HG02870 (cell line): ENCODE results near the gene LGALSL.

ENCODE experiments used
- ATAC-seq: cut with Tn5 transposase; IDR thresholded peaks from one replicate; pipeline ENCODE4 v1.9.1; 2021; ENCODE audit warnings: mild to moderate bottlenecking, moderate library complexity; ENCODE audit not compliant: unreplicated experiment

The LGALSL gene

GRCh38 chr2:64470071-64470470 is 16.1 kb downstream of the LGALSL start:
- no peak for ATAC-seq

- no peak for ATAC-seq
Observed at GRCh38 chr2:64470766-64471295, 16.9 kb downstream of the LGALSL start.

DNA sequence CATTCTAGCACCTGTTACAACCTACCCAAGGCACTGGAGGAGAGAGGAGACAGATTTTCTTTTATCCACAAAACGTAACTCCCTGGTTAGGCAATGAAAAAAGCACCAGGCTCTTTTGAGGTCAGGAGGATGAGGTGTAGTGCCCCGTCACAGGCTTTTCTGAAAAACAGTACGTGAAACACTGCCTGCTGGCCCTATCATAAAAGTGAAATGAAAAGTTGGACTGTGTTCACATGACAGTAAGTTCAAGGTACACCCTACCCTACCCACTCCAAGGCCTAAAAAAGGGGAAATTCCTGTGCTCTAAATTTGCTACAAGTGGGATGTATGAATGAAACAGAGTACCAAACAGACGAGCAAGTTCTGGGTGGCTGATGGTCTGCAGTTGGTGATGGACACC is 17.6 kb downstream of the LGALSL start:
- ATAC-seq: no peak

- ATAC-seq: no peak
Observed at GRCh38 chr2:64472881-64473280, 18.9 kb downstream of the LGALSL start.

- ATAC-seq: peak; percentile 65
Observed at GRCh38 chr2:64474121-64474571, 20.2 kb downstream of the LGALSL start.

- no peak for ATAC-seq
Observed at GRCh38 chr2:64474636-64475035, 20.7 kb downstream of the LGALSL start.

- no peak for ATAC-seq
Observed at GRCh38 chr2:64477037-64477436, 23.1 kb downstream of the LGALSL start.

DNA sequence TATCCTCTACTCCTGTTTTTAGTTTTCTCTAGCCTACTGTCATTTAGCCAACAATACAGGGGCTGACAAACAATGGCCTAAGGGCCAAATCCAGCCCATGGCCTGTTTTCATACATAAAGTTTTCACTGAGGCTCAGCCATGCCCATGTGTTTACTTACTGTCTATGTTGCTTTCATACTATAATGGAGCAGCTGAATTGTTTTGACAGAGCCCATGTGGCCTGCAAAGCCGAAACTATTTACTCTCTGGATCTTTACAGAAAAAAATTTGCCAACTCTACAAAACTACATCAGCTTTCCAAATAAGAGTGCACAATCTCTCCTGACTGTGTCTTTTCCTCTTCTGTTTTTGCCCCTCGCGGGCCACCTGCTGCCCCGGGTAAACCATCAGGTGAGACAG is 24.0 kb downstream of the LGALSL start:
- ATAC-seq: no peak

DNA sequence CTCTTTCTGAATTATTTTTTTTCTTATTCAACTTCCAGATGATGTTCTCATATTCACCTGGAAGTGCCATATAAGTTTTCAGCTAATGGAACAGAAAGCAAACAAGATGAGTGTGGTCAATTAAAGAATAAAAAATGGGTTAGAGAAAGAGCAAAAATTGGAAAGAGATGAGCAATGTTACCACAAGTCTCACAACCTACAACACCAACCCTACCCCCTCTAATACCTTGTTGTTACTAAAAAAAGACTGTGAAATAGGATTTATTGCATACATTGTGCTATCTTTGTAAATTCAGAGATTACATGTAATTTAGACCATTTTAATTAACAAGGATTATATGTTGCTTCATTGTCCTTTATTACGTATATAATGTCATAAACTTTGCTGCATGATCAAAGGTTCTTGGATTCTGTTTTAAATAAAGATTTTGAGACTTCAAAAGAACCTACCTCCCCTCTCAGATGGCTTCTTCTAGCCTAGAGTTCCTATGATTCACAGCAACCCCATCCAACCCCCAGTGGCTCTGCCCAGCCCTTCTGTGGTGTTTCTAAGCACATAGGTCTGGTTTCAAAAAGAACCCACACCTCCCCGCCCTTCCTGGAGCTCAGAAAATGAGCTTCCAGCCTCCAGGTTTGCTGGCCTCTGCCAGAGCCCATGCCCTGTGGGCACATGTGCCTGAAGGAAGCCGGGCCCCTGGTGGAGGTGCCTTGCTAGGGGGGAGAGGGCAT is 24.7 kb downstream of the LGALSL start:
- no peak for ATAC-seq

DNA sequence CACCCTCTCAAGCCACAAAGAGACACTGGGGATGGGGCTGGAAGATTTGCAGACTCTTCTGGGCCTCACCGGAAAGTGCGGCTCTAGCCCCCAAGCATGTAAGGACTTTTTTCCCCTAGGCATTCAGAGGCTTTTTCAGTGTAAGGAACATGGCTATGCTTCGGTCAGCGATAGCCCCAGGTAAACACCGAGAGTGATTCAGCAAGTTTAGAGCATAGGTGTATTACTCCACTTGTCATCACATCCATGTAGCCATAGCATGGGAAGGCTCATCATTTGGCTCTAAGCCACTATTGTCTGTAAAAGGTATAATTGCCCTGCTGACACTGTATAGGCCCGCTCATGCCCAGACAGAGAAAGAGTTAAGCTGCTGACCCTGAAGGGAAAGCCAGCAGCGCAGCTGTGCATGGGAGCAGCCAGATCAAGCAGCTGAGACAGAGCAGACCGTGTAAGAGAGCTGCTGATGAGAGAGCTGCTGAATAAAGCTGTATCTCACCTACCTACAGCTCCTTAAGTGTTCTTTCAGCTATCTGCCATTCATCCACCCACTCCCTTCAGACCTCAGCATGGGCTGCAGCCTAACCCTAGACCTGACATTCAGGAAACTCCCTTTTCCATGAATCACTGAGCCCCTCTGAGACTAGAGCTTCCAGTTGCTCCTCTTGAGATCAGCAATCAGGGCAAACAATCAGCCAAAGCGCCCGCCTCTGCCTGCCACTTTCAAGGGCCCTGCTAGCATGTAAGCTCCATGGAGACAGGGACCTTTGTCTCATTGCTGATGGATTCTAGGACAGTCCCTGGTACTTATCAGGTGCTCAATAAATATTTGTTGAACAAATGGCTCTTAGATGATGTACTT is 25.5 kb downstream of the LGALSL start:
- ATAC-seq: no peak

DNA sequence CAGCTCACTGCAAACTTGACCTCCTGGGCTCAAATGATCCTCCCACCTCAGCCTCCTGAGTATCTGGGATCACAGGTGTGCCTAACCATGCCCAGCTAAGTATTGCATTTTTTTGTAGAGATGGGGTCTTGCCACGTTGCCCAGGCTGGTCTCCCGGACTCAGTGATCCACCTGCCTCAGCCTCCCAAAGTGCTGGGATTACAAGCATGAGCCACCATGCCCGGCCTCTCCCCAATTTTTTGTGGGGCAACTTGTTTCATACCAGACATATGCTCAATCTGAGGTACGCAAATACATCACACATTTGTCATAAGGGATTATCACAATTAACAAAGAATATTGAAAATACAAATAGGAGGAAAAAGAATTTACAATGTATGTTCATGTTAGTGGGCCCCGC is 27.7 kb downstream of the LGALSL start:
- no peak for ATAC-seq

DNA sequence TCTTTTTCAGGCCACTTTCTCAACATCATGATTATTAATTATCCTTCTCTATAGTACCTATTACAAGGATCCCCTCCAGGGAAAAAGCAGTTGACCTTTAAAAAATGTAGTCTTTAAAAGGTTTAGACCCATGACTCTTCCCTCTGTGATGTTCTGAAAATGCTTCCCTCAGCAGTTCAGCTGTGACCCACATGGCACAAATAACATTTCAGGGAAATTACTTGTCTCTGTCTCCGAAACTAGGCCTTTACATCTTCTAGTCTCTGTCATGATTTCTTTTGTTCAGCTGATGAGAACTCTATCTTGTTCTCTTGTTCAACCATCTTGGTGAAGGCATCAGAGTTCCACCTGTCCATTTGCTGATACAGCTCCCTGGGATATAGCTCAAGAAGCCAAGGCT is 28.3 kb downstream of the LGALSL start:
- ATAC-seq: no peak

DNA sequence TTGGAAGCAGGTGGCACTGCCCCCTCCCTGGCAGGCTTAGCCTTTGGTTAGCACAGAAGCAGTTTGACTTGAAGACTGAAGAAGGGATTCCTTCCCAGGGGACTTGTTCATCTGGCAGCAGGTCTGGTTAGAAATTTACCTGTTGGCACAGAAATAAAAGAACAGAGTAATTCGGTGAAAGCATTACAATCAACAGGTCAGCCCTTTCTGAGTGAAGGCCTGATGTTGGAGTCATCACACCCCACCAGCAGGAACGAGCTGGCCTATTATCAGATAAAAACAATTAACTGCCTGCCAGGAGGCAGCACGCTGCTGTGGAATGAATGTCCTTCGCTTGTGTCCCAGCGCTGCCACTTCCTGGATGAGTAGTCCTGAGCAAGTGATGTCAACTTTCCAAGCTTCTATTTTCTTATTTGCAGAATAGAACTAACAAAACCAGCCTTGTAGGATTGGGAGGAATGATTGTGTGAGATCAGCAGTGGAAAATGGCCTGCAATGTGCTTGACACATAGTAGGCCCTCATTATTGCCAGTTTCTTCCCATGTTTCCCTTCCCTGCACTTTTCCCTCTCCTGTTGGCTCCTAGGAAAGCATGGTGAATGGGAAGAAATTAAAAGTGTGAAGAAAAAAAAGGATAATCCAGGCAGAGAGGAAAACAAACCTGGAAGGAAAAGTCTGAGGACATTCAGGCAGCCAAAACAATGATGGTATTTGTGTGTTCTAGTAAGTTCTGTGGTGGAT is 29.0 kb downstream of the LGALSL start:
- no peak for ATAC-seq

GRCh38 chr2:64485331-64485730 is 31.4 kb downstream of the LGALSL start:
- no peak for ATAC-seq

DNA sequence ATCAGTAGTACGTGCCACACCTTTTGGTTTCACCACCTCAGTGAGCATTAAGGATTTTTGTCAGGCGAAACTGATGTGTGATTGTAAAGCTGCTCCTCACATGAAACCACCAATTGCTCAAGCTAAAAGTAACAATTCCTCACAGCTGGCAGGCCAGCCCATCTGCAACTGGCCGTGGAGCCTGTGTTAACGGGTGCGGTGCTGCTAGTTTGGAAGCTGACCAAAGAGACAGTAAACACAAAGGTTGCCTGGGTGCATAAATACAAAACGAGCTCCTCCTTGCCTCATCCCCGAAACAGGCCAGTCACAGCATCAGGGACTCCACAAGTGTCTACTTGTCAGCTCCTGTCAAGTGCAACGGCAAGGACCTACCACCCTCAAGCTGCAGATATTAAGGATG is 32.0 kb downstream of the LGALSL start:
- no peak for ATAC-seq

DNA sequence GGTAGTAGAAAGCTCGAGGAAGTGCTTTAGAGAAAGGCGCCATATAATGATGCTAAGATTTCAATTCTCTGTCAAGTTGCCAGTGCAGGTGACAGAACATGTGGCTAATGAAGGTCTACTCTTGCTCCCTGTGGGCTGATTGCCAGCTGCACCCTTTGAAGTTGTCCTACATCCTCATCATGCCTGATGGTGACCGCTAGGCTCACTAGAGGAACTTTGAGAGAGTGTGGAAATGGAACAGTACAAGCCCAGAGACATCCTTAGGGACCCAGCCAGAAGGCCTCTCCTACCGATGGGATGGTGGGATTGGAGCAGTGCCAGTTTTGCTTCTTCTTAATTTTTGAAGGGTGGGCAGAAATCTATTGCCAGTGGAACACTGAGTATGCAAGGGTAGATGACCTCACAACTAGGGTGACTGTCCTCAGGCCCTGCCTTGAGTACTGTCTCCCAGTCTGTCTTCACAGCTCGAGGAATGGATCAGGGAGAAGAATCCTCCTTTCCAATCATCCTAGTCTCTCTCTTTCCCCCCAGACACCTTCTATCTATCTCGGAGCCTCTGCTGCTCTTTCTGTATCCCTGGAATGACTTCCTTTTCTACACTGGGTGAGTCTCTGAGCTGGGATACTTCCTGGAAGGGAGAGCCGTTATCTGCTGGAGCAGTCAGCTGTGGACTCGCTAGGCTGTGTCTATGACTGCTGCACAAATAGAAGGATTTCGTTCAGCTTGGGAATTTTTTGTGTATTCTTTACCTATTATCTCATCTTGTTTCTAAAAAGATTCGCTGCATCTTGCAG is 33.5 kb downstream of the LGALSL start:
- no peak for ATAC-seq

DNA sequence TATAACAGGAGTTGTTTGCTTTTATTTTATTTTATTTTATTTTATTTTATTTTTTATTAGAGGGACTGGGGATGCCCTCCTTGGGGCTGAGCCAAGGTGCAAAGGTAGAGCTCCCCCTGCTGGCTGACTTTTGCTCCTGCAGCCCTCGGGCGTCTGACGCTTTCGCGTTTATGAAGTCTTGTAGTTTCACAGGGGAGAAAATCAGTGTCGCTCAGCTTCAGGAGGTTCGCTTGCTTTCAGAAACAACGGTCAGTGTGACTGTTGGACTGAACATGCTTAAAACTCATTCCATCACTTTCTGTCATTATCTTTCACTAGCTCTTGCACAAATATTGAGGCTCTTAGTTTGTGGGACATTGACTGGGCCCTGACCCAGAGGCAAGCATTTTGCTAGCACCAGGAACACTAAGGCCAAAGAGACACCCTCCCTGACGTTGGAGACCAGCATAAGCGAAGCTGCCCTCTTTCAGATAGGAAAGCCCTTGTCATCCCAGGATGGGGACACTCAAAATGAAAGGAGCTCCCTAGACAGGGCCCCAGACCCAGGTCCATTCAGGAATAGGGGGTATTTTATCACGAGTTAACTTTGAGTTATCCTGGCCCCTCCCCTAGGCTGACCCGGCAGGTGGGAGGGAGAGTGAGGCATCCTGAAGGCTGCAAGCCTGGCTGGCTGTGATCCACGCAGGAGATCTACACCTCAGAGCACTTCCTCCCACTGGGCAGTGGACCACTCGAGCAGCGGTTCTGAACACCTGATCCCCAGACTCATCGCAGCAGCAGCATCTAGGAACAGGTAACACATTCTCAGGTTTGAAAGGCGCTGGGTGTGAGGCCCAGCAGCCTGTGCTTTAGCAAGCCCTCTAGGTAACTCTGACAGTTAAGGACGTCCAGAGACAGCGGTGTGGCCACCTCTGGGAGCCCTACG is 34.4 kb downstream of the LGALSL start:
- ATAC-seq: peak; percentile 57

- ATAC-seq: no peak
Observed at GRCh38 chr2:64489081-64489751, 35.3 kb downstream of the LGALSL start.

DNA sequence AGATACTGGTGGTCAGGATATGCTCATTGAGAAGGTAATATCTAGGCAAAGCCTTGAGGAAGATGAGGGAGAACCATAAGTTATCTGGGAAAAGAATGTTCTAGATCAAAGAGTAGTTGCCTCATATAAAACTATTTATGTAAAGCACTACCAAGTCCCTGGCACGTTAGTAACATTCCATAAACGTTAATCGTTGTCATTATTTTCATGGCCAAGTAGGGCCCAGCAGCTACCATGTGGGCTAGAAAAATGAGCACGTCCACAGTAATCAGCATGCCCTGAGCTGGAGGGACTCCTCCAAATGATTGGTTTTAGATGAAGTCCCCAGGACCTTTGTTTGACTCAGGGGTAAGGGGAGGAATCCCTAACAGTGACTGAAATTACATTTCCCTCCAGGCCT is 37.5 kb downstream of the LGALSL start:
- ATAC-seq: no peak
